Measurements from ENCODE around the gene SLC17A7. TPM values are rescaled to one million over a fixed set of nuclear protein-coding genes. Genes with fewer than 3 reads are reported as not detected.

SLC17A7 gene
- total and polyA plus RNA-seq, 9 of the 15 experiments (the other 6 are each of a cell fraction or from before 2014, with no cell fraction given), result 1.1 to 15.7 (median 2.4) TPM

- TF ChIP-seq, protein P1, sequence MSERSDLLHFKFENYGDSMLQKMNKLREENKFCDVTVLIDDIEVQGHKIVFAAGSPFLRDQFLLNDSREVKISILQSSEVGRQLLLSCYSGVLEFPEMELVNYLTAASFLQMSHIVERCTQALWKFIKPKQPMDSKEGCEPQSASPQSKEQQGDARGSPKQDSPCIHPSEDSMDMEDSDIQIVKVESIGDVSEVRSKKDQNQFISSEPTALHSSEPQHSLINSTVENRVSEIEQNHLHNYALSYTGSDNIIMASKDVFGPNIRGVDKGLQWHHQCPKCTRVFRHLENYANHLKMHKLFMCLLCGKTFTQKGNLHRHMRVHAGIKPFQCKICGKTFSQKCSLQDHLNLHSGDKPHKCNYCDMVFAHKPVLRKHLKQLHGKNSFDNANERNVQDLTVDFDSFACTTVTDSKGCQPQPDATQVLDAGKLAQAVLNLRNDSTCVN (CRISPR knock-in tag; IDR thresholded peaks at IDR 0.05), result peak; percentile 74; the same call in 1 of the 2 replicates
- TF ChIP-seq MTA1 (IDR thresholded peaks at IDR 0.05; ENCODE audit: borderline replicate concordance), result peak; percentile 57; the same call in 1 of the 2 replicates
- no peak for TF ChIP-seq SETDB1 (IDR thresholded peaks at IDR 0.05; ENCODE audit: low read length)
- TF ChIP-seq ZNF561 (CRISPR knock-in tag; conservative IDR thresholded peaks at IDR 0.05), result no peak
- TF ChIP-seq HES1 (IDR thresholded peaks at IDR 0.05; ENCODE audit: low read depth), result 0 out of 2 replicates have a peak, but pooled peaks have one; percentile 17
- TF ChIP-seq, protein P2, sequence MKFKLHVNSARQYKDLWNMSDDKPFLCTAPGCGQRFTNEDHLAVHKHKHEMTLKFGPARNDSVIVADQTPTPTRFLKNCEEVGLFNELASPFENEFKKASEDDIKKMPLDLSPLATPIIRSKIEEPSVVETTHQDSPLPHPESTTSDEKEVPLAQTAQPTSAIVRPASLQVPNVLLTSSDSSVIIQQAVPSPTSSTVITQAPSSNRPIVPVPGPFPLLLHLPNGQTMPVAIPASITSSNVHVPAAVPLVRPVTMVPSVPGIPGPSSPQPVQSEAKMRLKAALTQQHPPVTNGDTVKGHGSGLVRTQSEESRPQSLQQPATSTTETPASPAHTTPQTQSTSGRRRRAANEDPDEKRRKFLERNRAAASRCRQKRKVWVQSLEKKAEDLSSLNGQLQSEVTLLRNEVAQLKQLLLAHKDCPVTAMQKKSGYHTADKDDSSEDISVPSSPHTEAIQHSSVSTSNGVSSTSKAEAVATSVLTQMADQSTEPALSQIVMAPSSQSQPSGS (CRISPR knock-in tag; IDR thresholded peaks at IDR 0.05), result no peak
- TF ChIP-seq CSDE1 (IDR thresholded peaks at IDR 0.05), result 0 out of 4 replicates have a peak, but pooled peaks of 1 of the 2 experiments have one; percentile 5
- peak; percentile 19 for TF ChIP-seq NCOA4 (IDR thresholded peaks at IDR 0.05; ENCODE audit: partially characterized antibody)
- TF ChIP-seq MEF2D (tag; conservative IDR thresholded peaks at IDR 0.05; ENCODE audit: low read depth), result peak; percentile 95
- TF ChIP-seq TARDBP (IDR thresholded peaks at IDR 0.05), result no peak
- peak in 1 of 2 experiments; percentile 48; a peak in 1 of 4 replicates for TF ChIP-seq ARNT (IDR thresholded peaks at IDR 0.05)
- TF ChIP-seq TEAD1 (CRISPR knock-in tag; IDR thresholded peaks at IDR 0.05), result no peak
- peak in 1 of 2 experiments; percentile 85; a peak in 2 of 4 replicates for TF ChIP-seq HDAC1 (IDR thresholded peaks at IDR 0.05)
- TF ChIP-seq, protein P3, sequence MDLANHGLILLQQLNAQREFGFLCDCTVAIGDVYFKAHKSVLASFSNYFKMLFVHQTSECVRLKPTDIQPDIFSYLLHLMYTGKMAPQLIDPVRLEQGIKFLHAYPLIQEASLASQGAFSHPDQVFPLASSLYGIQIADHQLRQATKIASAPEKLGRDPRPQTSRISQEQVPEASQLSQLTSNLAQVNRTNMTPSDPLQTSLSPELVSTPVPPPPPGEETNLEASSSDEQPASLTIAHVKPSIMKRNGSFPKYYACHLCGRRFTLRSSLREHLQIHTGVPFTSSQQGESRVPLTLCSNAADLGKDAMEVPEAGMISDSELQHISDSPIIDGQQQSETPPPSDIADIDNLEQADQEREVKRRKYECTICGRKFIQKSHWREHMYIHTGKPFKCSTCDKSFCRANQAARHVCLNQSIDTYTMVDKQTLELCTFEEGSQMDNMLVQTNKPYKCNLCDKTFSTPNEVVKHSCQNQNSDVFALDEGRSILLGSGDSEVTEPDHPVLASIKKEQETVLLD (IDR thresholded peaks at IDR 0.05), result peak; percentile 41; the same call in 1 of the 2 replicates
- TF ChIP-seq ARID1B (IDR thresholded peaks at IDR 0.05), result peak; percentile 38
- TF ChIP-seq PRDM10 (IDR thresholded peaks at IDR 0.05; ENCODE audit: partially characterized antibody), result peak; percentile 14
- TF ChIP-seq EGR1 (conservative IDR thresholded peaks at IDR 0.05), result 0 out of 2 replicates have a peak, but pooled peaks have one; percentile 6
- TF ChIP-seq HLTF (IDR thresholded peaks at IDR 0.05), result 0 out of 2 replicates have a peak, but pooled peaks have one; percentile 77
Observed at GRCh38 chr19:49423071-49423984, 18.0 kb downstream of the SLC17A7 start, which contains the start of gene PTH2 (continued).
